HepG2 (cell line): ENCODE results near the gene SSBP4. TPM values are rescaled to one million over a fixed set of nuclear protein-coding genes. Genes with fewer than 3 reads are reported as not detected.

Source experiments
- ATF2 ChIP-seq: sonication (generic); formaldehyde crosslinking; IDR thresholded peaks from 2 replicates; pipeline ENCODE4 v1.4.0; 2020; ENCODE audit warnings: missing genetic modification reagents
- E2F1 ChIP-seq: sonication (generic); formaldehyde crosslinking; IDR thresholded peaks from 2 replicates; pipeline ENCODE4 v1.5.0; 2020; ENCODE audit warnings: missing genetic modification reagents
- ELK4 ChIP-seq: sonication (generic); formaldehyde crosslinking; IDR thresholded peaks from 2 replicates; pipeline ENCODE4 v1.9.0; 2021; ENCODE audit warnings: missing genetic modification reagents, borderline replicate concordance
- FOSL1 ChIP-seq: sonication (generic); formaldehyde crosslinking; IDR thresholded peaks from 2 replicates; pipeline ENCODE4 v1.9.0; 2021; ENCODE audit warnings: missing genetic modification reagents, borderline replicate concordance
- FOXO4 ChIP-seq: sonication (generic); formaldehyde crosslinking; conservative IDR thresholded peaks from 2 replicates; pipeline ENCODE4 v1.8.1; 2023; ENCODE audit warnings: missing genetic modification reagents
- GFI1 ChIP-seq: sonication (generic); formaldehyde crosslinking; IDR thresholded peaks from 2 replicates; pipeline ENCODE4 v1.5.0; 2020; ENCODE audit warnings: missing genetic modification reagents, mild to moderate bottlenecking, borderline replicate concordance
- JUN ChIP-seq: sonication (generic); formaldehyde crosslinking; IDR thresholded peaks from 2 replicates; pipeline ENCODE4 v1.4.0; 2020; ENCODE audit warnings: mild to moderate bottlenecking, missing genetic modification reagents
- NFE2L2 ChIP-seq: fragments of 150-350 bp; IDR thresholded peaks from 2 replicates; pipeline ENCODE4 v1.6.1; 2014; ENCODE audit warnings: low read length
- NFKBIZ ChIP-seq: IDR thresholded peaks from 2 replicates; pipeline ENCODE4 v1.6.1; 2018; ENCODE audit warnings: missing genetic modification reagents, missing compliant biosample characterization
- PBX3 ChIP-seq: sonication (generic); formaldehyde crosslinking; IDR thresholded peaks from 2 replicates; pipeline ENCODE4 v1.8.1; 2023; ENCODE audit warnings: missing genetic modification reagents, inconsistent platforms, borderline replicate concordance
- PTBP1 ChIP-seq: fragments of 200-400 bp; formaldehyde crosslinking; IDR thresholded peaks from 2 replicates; pipeline ENCODE4 v1.6.1; 2018; ENCODE audit warnings: low read length, low read depth; ENCODE audit not compliant: poor library complexity, severe bottlenecking
- RFXAP ChIP-seq: sonication (generic); formaldehyde crosslinking; IDR thresholded peaks from 2 replicates; pipeline ENCODE4 v1.4.0; 2020; ENCODE audit warnings: missing genetic modification reagents, borderline replicate concordance
- SYNCRIP ChIP-seq: fragments of 200-400 bp; formaldehyde crosslinking; IDR thresholded peaks from 2 replicates; pipeline ENCODE4 v1.6.1; 2018; ENCODE audit warnings: mild to moderate bottlenecking, low read depth, low read length; ENCODE audit not compliant: insufficient read depth
- TERF1 ChIP-seq: sonication (generic); formaldehyde crosslinking; IDR thresholded peaks from 2 replicates; pipeline ENCODE4 v1.8.0; 2022; ENCODE audit warnings: mild to moderate bottlenecking, missing genetic modification reagents, moderate library complexity
- ZNF24 ChIP-seq: fragments of 450-650 bp; IDR thresholded peaks from 2 replicates; pipeline ENCODE4 v1.6.1; 2017; ENCODE audit warnings: antibody characterized with exemption, mild to moderate bottlenecking
- ZNF576 ChIP-seq: sonication (generic); formaldehyde crosslinking; IDR thresholded peaks from 2 replicates; pipeline ENCODE4 v1.4.0; 2020; ENCODE audit warnings: mild to moderate bottlenecking, missing genetic modification reagents
- ZNF597 ChIP-seq: sonication (generic); formaldehyde crosslinking; IDR thresholded peaks from 2 replicates; pipeline ENCODE4 v1.5.0; 2020; ENCODE audit warnings: missing genetic modification reagents
- ZNF660 ChIP-seq: sonication (generic); formaldehyde crosslinking; IDR thresholded peaks from 2 replicates; pipeline ENCODE4 v1.5.1; 2020; ENCODE audit warnings: mild to moderate bottlenecking, low read depth, missing genetic modification reagents, borderline replicate concordance
- polyA plus RNA-seq, 8 experiments: library from polyadenylated mRNA; depleted of rRNA in 3 of 8; stranded (reverse) in 7 of 8; unstranded in 1 of 8; fragments of >200 nt; fragmentation: Illumina TruSeq in 4 of 8; extraction: Trizol in 4 of 8; gene quantifications; 2 replicates each; pipeline versions ENCODE4 v1.2.1 to v1.2.3, GENCODE V29; 2011 to 2016; ENCODE audit warnings: low read depth in 4 of 8, missing spikeins in 1 of 8, mixed read lengths in 1 of 8; ENCODE audit not compliant: insufficient read depth in 1 of 8
- total RNA-seq, 5 experiments: library from RNA; depleted of rRNA; stranded (reverse); fragments of >200 nt; fragmentation: Illumina TruSeq; extraction: Trizol; gene quantifications; 2 replicates each; pipeline ENCODE4 v1.2.3, GENCODE V29; 2016; ENCODE audit warnings: low read depth in 1 of 5

The SSBP4 gene
- total and polyA plus RNA-seq, 2 of the 13 experiments (the other 11 are each of a cell fraction or from before 2014, with no cell fraction given): 20.8 to 39.5 TPM

GRCh38 chr19:18373892-18374629 is 45.1 kb upstream of the SSBP4 start (continued):
- no peak for TF ChIP-seq SYNCRIP
- TF ChIP-seq TERF1 (CRISPR knock-in tag): no peak
- TF ChIP-seq ZNF597 (CRISPR knock-in tag): no peak
- no peak for TF ChIP-seq ZNF24
- no peak for TF ChIP-seq RFXAP (CRISPR knock-in tag)
- TF ChIP-seq ZNF576 (CRISPR knock-in tag): no peak
- no peak for TF ChIP-seq FOXO4 (CRISPR knock-in tag)
- TF ChIP-seq ELK4 (CRISPR knock-in tag): no peak
- TF ChIP-seq NFKBIZ (CRISPR knock-in tag): no peak
- no peak for TF ChIP-seq E2F1
- TF ChIP-seq PTBP1: no peak
- TF ChIP-seq JUN (CRISPR knock-in tag): no peak
- peak; percentile 63 for TF ChIP-seq ATF2
- TF ChIP-seq GFI1: peak; percentile 46; the same call in 1 of the 2 replicates
- TF ChIP-seq PBX3 (CRISPR knock-in tag): no peak
- peak; percentile 83 for TF ChIP-seq FOSL1
- TF ChIP-seq NFE2L2: peak; percentile 67; the same call in 1 of the 2 replicates
- no peak for TF ChIP-seq ZNF660 (CRISPR knock-in tag)
